GM18868 (cell line): ENCODE data around the gene MAPK12.

Source experiments
- ATAC-seq: cut with Tn5 transposase; IDR thresholded peaks from one replicate; pipeline ENCODE4 v1.9.1; 2021; ENCODE audit warnings: mild to moderate bottlenecking, moderate library complexity; ENCODE audit not compliant: unreplicated experiment

The MAPK12 gene

GRCh38 chr22:50299785-50300619, 38.5 kb upstream of the MAPK12 start:
- ATAC-seq = no peak

DNA sequence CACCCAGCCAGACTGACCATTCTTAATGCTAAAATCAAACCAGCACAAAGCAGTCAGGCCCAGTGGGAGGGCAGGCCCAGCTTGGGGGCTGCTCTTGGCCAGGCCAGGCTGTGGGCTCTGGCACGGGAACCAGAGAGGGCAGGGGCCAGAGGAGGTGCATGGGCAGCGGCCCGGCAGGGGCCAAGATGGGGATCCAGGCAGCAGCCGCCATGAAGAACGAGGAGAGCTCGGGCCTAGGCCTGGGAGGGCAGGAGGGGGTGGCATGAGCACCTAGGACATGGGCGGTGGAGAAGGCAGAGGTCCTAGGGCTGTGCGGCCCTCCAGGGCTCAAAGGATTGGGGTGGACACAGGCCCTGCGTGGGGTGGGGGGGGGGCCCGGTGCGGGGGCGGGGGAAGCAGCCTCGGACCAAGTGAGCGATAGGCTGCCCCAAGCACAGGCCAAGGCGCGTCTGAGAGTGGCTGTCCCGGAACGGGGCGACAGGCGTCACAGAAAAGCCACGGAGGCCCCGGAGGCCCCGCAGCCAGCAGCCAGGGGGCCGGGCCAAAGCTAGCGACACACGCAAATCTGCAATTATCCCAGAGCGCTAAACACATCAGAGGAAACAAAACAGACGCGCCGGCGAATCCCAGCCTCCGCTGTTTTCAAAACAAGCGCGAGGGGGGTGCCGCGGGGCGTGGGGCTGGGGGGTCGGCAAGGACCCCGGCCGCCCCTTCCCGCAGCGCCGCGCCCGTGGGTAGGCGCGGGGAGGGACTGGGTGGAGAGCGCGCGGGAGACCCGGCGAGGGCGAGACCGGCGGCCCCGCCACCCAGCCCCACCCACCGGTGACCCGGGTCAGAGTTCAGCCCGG, 37.7 kb upstream of the MAPK12 start:
- no peak for ATAC-seq

- ATAC-seq = no peak
Measured at GRCh38 chr22:50298266-50298637, 36.8 kb upstream of the MAPK12 start.

DNA sequence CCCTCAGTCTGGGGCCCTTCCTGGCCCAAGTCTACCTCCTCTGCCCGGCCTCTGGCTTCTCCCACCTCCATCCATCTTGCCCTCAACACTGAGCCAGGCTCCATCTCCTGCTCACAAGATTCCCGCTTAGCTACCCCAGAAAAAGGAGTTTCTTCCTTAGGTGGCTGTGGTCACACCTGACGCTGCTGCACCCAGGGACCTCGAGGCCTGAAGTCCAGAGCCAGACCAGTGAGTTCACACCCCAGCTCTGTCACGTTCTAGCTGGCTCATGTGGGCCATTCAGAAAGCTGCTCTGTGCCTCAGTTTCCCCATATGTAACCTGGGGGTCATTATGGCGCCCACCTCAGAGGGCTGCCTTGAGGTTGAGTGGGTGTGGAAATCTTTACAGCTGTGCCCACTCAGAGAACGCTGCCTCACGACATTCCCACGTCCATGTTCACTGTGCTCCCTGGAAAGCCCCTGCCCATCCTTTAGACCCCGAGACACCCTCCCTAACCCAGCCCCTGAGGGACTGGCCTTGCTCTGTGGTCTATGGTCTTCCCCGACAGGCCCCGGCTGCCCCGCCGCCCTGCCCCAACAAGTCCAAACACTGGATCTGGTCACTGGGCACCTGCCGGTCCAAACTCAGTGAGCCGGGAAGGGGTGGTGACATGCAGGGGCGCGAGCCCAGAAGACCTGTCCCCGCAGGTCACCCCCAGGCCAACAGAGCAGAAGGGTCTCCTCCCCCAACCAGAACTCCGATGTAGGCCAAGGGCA, 36.2 kb upstream of the MAPK12 start:
- no peak for ATAC-seq

DNA sequence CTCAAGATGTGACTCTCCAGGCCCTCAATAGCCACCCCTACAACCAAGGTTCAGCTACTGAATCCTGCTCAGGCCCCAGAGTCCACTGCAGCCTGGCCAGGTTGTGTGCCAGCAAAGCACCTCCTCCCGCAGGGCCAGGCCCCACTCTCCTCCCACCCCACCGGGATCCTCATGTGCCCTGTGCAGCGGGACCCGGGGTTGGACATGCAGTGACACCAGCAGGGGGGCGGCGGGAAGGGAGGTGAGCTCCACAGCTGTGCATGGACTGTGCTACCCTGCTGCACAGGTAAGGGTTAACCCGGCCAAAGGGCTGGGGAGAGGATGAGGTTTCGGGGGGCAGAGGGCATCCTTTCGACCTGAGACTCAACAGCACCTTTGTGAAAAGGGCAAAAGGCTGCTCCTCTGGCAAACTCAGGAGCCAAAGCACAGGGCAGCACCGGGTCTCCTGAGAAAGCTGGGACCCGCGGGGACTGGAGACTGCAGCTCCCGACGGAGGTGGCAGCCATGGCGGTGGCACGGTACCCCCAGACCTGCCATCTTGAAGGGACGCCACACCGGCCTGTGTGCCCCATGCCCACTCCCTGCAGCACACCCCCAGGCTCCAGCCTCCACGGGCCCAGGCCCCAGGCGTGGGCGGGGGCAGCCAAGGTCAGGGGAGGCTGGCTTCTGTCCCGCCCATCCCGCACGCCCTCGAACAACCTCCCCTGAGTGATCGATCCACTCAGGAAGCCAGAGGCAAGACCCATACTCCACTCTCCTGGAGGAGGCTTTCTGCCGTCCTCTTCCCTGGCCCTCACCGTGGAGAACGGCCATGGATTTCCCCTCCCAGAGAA, 35.4 kb upstream of the MAPK12 start:
- no peak for ATAC-seq

GRCh38 chr22:50294319-50294656, 32.8 kb upstream of the MAPK12 start:
- no peak for ATAC-seq

- ATAC-seq = no peak
Measured at GRCh38 chr22:50293441-50294318, 32.2 kb upstream of the MAPK12 start.

GRCh38 chr22:50292643-50293440, 31.4 kb upstream of the MAPK12 start:
- ATAC-seq = peak; percentile 38

- no peak for ATAC-seq
Measured at GRCh38 chr22:50289942-50290630, 28.6 kb upstream of the MAPK12 start.

DNA sequence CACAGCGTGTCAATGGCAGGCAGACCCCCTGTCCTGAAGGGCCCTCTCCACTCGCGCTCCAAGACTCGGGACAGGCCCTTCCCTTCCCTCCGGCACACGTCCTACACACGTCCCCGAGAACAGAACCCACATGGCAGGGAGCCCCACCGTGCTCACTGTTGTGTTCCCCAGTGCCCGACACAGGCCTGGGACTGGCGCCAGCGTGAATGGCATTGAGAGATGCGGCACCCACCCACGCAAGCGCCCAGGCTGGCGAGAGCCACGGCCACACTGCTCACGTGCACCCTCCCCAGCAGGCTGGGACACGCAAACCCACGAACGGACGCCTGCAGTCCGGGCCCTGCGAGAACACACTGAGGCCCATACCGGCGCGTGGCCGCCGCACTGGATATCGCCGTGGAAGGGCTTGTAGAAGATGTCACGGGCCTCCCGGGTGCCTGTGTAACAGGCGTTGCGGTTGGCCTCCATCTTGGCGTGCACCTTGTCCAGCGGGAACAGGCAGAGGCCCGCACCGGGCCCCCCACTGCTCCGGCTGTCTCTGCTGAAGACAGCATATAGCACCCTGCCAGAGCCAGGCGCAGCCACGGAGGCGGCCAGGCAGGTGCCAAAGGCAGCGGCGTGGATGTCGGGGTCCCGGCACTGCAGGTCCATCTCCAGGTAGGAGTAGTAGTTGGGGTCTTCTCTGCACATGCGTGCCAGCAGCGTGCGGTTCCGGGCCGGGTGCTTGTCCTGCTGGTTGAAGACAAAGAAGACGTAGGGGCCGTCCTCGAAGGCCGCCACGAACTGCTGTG, 27.9 kb upstream of the MAPK12 start:
- ATAC-seq = no peak

- no peak for ATAC-seq
Measured at GRCh38 chr22:50287731-50288130, 26.2 kb upstream of the MAPK12 start.

GRCh38 chr22:50286701-50287318, 25.3 kb upstream of the MAPK12 start:
- ATAC-seq = no peak

GRCh38 chr22:50286275-50286674, 24.8 kb upstream of the MAPK12 start:
- ATAC-seq = no peak

DNA sequence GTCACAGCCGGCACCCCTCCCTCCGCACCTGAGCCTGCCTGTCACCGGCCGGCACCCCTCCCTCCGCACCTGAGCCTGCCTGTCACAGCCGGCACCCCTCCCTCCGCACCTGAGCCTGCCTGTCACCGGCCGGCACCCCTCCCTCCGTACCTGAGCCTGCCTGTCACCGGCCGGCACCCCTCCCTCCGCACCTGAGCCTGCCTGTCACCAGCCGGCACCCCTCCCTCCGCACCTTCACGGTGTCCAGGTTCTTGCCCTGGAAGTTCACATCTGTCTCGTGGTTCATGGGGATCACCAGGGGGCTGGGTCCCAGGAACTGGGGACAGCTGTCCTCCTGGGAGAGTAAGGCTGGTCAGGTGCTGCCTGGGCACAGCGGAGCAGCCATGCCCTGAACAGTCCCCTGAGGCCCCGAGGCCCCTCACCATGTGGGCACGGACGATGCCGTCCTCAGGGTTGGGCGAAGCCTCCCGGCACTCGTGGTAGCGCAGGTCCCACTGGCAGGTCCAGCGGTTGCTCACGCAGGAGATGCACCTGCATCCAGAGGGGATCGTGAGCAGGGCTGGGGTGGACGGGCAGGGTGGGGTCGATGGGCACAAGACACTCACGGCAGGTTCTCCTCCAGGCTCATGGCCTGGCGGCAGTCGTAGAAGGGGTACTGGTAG, 24.2 kb upstream of the MAPK12 start:
- no peak for ATAC-seq

DNA sequence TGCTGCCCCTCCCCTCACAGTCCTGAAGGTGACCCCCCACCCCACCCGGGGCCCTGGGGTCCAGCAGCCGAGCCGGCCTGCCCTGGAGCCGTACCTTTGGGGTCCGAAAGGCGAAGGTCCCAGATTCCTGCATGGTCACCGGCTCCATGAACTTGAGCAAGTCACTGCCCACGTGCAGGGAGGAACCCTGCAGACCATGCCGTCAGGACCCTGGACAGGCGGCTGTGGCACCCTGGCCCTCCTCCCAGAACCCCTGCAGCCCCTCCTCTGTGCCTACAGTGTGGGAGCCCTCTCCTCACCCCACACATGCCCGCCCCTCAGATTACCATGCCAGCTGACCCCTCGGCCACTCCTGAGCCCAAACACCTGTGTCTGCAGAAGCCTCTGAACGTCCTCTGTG, 23.0 kb upstream of the MAPK12 start:
- ATAC-seq = no peak

DNA sequence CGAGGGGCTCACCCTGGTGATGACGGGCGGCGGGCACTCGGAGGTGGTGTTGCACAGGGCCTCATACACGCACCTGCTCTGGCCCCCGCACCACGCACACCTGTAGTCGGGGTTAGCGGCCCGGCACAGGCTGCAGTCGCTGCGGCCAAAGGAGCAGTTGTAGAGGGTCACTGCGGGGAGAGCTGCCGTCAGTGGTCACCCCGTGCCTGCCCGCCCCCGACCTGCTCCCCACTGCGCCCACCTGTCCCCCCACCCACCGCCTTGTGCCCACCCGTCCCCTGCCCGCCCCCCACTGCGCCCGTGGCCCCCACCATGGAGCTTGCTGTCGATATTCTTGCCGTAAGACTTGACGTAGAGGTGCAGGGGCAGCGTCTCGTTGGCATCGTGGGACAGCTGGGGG, 22.3 kb upstream of the MAPK12 start:
- ATAC-seq = no peak
